ENCODE measurements around the gene FIZ1.

DNA sequence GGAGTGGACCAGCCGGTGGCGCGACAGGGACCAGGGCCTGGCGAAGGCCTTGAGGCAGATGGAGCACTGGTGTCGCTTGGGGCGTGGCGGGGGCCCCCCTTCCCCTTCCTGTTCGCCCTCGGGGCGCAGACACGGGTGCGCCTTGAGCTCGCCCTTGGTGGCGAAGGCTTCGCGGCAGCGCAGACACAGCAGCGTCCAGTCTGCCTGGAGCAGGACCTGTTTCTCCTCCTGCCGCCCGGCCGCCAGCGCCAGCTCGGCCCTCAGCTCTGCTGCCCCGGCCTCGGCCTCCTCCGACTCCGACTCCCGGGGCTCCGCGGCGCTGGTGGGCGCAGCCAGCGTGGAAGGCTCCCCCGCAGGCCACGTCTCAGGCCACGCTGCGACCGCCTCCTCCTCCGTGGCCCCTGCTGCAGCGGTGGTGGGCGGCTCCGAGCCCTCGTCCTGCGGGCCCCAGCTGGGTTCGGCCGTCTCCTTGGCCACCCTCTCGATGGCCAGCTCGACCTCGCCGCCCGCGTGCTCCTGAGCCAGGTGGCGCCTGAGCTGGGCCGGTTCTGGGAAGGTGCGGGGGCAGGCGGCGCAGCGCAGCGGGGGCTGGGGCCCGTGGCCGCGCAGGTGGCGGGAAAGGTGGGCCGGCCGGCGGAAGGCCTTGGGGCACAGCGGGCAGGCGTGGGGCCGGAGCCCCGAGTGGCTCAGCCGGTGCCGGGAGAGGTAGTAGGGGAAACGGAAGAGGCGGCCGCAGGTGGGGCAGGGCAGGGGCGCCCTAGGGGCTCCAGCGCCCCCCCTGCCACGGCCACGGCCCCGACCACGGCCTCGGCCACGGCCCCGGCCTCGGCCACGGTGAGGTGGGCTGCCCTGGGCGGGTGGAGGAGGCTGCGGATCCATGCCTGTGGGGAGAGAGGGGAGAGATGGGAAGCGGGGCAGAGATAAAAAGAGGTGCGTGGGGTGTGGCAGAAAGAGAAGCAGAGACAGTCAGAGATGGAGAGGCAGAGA lies 20.3 kb downstream of the FIZ1 start:
- TF ChIP-seq, protein P1, sequence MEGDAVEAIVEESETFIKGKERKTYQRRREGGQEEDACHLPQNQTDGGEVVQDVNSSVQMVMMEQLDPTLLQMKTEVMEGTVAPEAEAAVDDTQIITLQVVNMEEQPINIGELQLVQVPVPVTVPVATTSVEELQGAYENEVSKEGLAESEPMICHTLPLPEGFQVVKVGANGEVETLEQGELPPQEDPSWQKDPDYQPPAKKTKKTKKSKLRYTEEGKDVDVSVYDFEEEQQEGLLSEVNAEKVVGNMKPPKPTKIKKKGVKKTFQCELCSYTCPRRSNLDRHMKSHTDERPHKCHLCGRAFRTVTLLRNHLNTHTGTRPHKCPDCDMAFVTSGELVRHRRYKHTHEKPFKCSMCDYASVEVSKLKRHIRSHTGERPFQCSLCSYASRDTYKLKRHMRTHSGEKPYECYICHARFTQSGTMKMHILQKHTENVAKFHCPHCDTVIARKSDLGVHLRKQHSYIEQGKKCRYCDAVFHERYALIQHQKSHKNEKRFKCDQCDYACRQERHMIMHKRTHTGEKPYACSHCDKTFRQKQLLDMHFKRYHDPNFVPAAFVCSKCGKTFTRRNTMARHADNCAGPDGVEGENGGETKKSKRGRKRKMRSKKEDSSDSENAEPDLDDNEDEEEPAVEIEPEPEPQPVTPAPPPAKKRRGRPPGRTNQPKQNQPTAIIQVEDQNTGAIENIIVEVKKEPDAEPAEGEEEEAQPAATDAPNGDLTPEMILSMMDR (IDR thresholded peaks at IDR 0.05) = no peak
- TF ChIP-seq EZH2phosphoT487 (IDR thresholded peaks at IDR 0.05) (no peak), EZH2 (IDR thresholded peaks at IDR 0.05) (no peak)

All from neural progenitor cell (in vitro differentiated cells).